ENCODE data around the gene DKK3.
A peak's percentile ranks its signal among the peaks of the same experiment; 100 is the strongest.

The DKK3 gene

GRCh38 chr11:11966354-11966741 is 42.1 kb downstream of the DKK3 start:
- DNase-seq = no peak

- no peak for DNase-seq
Observed at GRCh38 chr11:11965656-11966353, 42.6 kb downstream of the DKK3 start.

DNA sequence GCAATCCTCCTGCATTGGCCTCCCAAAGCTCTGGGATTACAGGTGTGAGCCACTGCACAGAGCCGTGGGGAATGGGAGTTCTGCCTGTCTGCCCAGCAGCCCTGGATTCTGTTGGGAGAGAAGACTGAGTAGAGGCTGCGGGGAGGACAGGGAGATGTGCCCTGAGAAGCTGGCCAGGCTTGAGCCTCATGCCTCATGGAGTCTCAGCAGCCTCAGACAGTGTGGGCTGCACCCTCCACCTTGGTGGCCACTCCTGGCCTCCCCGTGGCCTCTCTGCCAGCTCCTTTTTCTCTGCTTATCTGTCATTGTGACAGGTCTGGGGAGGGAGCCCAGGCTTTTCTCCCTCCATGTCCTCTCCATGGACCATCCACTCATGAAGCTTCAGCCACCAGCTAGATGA is 43.2 kb downstream of the DKK3 start:
- DNase-seq = no peak

- DNase-seq = no peak
Observed at GRCh38 chr11:11964774-11965150, 43.7 kb downstream of the DKK3 start.

- peak; percentile 15 for DNase-seq
Observed at GRCh38 chr11:11963842-11964773, 44.3 kb downstream of the DKK3 start.

DNA sequence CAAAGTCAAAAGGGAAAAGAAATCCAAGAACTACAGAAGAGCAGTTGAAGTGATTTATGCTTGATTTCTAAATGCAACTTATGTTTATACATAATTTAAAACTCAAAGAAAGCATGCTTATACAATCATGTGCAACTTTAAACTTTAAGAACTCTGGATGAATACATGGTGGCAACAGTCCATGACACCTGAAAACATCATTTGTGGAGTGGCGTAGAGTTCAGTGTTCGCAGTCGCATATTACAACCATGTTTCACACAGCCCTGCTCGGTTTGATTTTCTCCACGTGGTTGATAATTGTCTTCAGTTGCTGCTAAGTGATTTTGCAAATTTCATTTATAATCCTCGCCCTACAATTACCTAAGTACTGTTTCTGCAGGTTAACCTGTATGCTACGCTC is 45.4 kb downstream of the DKK3 start:
- no peak for DNase-seq

DNA sequence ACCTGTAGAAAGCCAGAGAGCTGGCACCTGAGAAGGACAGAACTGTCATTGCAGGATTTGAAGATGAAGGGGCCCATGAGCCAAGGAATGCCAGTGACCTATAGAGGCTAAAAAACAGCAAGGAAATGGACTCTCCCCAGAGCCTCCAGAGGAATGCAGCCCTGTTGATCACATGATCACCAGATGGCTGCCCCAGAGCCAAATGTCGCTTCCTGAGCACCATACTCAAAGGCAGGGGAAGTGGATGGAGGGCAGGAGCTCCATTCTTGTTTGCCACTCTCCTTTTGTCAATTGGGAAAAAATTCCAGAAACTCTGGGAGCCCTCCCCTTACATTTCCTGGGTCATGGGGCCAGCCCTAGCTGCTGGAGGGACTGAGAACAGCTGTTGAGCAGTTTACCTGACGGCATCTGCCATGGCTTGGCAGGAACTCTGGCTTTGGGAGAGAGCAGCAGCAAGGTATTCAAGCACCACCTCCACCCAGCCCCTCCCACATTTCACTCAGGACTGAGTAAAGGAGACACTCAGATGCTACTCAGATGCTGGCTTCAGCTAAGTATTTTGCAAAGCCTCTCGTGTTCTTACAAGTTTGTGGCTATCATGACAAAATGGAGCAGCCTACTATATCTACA is 46.9 kb downstream of the DKK3 start:
- no peak for DNase-seq

GRCh38 chr11:11960687-11961086 is 47.7 kb downstream of the DKK3 start:
- DNase-seq = no peak

GRCh38 chr11:11959601-11960000 is 48.8 kb downstream of the DKK3 start:
- DNase-seq = no peak

GRCh38 chr11:11958403-11959231 is 49.8 kb downstream of the DKK3 start:
- no peak for DNase-seq

DNA sequence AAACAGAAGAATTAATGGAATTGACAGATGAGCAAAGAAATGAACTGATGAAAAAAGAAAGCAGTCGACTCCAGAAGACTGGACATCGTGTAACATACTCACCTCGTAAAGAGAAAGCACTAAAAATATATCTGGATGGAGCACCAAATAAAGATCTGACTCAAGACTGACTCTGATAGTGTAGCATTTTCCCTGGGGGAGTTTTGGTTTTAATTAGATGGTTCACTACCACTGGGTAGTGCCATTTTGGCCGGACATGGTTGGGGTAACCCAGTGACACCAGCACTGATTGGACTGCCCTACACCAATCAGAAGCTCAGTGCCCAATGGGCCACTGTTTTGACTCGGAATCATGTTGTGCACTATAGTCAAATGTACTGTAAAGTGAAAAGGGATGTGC is 52.4 kb downstream of the DKK3 start:
- DNase-seq = no peak

GRCh38 chr11:11952036-11952435 is 56.4 kb downstream of the DKK3 start:
- DNase-seq = no peak

DNA sequence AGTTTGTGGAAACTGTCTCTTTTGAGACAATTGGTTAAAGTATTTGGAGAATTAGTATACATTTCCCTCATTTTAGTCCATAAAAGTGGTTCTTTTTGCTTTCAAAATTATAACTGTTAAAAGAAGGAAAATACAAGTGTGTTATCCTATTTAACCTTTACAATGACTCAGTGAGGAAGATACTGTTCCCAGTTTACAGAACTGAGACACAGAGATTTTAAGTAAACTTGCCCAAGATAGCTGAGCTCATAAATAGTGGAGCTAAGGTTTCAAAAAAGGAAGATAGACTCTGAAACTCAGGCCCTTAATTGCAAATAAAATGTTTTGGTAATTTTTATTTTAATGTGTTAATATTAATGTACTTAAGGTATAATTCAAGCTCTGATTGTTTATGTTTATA is 58.9 kb downstream of the DKK3 start:
- DNase-seq = no peak

GRCh38 chr11:11948242-11948947 is 60.0 kb downstream of the DKK3 start:
- DNase-seq = no peak

GRCh38 chr11:11947825-11948224 is 60.6 kb downstream of the DKK3 start:
- DNase-seq = no peak

DNA sequence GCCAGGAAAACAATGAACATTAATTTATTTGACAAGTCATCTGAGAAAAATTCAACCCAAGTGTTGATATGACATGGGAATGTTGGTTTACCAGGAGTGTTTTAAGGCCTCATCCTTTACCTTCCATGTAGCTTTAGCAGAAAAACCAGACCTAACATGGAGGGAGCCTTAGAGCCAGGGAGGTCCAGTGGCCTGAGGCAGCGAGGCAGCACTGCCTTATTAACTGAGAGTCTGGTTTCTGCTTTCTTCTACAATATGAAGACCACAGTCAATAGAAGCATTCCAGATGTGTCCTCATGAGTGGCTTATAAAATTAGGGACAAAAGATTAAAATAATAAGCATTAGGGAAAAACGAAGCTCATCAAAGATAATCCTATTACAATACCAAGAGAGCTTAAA is 61.5 kb downstream of the DKK3 start:
- DNase-seq = no peak

GRCh38 chr11:11946180-11946579 is 62.2 kb downstream of the DKK3 start:
- DNase-seq = no peak

DNA sequence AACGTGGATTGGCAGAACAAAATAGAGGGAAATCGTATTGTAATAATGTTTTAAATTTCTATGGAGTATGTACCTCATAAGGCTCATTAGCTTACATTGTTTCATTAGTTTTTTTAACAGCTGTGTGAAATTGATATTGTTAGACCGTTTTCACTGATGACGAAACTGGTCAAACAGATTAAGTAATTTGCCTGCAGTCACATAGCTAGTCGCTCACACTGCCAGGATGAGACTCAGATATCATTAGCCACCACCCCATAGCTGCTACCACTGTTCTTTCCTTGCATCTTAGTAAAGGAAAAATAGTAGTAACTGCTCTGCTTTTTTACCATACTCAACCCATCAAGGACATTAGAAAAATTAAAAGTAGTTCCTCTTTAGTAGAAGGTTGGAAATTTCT is 64.0 kb downstream of the DKK3 start:
- DNase-seq = no peak

DNA sequence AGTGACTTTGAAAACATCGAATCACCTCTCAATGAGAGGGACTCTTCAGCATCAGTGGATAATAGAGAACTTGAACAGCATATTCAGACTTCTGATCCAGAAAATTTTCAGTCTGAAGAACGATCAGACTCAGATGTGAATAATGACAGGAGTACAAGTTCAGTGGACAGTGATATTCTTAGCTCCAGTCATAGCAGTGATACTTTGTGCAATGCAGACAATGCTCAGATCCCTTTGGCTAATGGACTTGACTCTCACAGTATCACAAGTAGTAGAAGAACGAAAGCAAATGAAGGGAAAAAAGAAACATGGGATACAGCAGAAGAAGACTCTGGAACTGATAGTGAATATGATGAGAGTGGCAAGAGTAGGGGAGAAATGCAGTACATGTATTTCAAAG is 65.8 kb downstream of the DKK3 start:
- DNase-seq = no peak

GRCh38 chr11:11940551-11940950 is 67.9 kb downstream of the DKK3 start:
- no peak for DNase-seq

DNA sequence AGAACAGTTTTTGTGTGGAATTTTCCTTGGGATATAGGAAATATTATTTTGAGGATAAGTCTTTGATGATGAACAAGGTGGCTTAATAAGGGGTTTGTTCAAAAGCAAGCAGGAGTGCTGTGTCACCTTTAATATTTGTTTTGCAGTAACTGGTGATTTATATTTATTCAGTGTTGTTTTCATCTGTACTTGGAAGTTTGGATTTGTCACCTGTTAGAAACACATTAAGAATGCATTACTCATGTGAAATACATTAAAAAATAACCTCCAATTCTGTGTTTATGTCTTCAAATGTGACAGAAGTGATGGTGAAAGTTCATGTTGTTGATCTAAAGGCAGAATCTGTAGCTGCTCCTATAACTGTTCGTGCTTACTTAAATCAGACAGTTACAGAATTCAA is 70.5 kb downstream of the DKK3 start:
- no peak for DNase-seq

DNA sequence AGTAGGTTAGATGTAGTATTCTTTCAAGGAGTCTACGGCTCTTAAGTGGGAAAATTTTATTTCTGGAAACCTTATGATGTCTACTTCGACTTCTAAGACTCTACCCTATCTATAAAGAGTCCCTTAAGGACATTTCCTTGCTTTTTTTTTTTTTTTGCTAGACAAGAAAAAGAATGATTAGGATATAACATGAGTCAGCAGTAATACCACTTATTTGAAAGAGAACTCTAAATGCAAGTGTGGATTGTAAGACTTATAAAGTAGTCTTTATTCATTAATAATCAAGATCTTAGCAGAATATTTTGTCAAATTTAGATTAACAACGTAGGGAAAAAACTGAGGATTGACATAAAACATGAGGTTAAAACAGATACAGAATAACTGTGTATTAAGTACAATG is 71.0 kb downstream of the DKK3 start:
- no peak for DNase-seq

Measured in NCI-H1092 (cell line).